CD4-positive, alpha-beta T cell treated with Interleukin-4 for 4 hours (primary cell): ENCODE measurements around the gene RALBP1.
"Not testable (repeated sequence)": the region's sequence is repeated elsewhere in the genome, so short reads cannot be mapped to it uniquely, and the experiment has no call there.

Source experiments
- DNase-seq: peaks from one replicate; pipeline ENCODE4 v3.0.0-alpha.2; 2020

Gene RALBP1

DNA sequence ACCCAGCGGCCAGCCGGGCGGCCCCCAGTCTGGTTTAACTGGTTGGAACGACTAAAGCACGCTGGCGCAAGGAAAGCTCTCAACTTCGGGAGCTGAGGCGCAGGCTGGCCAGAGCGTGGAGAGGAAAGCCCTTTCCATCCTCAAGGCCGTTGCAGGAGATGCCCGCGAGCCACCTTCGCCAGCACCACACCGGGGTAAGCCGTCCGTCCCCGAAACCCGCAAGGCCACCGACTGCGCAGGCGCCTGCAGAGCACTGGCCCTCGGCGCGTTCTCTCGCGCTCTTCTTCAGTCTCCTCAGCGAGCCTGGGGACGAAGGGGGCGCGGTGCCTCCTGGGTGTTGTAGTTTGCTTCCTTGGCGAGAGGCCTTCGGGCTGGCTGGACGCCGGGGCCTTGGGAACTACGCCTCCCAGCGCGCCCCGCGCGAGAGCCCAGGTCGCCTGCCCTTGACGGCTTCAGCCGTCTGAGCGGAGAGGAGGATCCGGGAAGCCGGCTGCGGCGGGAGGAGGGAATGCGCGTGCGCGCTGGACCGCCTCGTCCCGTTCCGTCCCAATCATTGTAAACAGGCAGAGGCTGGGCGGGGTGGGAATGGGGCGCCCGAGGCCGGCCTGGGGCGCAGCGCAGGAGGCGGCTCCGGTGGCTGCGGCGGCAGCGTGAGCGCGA, at the start of gene RALBP1:
Gene RALBP1 (plus strand): TSS at position 531 of the 660 bp plus-strand sequence. CDS start 37,533 bp downstream, outside the sequence.
- DNase-seq, result peak; percentile 98

DNA sequence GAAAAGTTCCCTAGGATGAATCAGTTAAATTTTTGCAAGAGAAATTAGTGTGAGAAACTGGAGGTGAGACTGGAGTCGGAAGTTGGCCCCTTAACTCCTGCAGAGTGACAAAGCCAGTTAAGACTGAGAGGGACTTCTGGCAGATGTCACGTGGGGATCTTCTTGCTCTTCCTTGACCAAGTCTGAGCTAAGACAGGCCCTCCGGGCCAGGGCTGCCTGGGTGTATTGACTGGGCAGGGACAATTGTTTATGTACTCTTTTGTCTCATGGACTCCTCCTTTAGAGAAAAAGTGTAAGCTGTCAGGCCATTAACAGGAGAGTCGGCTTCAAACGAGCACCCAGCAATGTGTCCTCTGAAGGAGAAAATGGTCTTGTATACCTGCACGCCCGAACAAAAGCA, 48.6 kb upstream of the RALBP1 start:
- DNase-seq, result no peak

DNA sequence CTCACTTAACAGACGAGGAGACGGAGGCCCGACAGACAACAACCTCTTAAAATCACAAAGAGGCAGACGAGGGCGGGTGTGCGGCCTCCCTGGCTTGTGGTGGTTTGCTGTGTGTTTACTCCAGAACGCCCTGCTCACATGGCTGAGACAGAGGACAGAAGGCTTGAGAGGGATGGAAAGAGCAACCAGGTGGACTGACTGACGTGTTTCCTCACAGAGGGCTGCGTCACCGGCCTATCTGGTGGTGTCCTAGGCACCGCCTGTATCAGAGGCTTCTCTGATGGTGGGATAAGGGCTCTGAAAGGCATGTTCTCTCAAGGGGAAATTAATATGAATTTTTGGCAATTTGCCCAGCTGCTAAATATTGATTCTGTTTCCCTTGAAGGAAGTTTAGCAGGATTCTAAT, 47.0 kb upstream of the RALBP1 start:
- no peak for DNase-seq

DNA sequence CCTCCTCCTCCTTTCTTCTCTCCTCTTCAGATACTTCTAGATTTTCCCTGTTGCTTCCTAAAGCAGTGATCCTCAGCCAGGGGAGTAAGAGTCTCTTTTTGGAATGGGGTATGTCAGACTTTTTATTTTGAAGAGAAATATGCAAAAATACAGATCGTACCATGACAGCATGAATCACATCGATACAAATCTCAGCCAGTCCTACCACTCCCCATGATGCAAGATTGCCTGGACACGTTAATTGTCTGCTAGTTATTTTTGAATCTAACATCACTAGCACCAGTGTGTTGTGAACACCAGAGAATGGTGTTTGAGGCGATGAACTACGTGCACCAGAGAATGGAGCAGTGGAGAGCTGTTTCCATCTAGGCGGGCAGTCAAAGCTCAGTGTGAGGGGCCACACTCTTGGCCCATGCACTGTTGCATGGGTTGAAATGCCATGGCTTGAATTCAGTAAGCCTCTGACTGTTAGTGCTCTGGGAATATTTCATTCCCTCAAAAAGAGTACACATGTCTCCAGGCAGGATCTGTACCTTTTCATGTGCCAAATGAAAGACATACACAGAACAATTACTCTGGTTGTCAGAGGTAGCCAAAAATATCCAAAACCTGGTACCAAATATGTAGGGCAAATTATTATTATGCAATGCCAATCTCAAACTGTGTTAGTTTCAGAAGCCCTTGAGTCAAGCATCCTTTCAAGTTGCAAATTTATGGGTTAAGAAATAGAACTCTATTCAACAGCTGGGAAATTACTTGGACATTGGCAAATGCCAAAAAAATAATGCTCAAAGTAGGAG, 46.3 kb upstream of the RALBP1 start:
- DNase-seq, result no peak

DNA sequence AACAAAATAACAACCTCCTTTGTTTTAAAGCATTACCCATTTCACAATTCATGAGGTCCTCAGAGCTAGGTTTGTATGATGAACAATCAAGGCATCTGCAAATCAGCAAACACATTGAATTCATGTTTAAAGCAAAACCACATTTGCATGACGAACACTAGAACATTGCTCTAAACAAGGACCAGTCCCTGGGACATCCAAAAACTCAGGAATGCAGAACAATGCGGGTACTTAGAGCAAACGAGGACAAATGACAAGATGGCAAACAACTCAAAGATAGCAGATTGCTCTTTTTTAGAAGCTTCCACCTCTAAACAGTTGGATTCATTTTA, 45.7 kb upstream of the RALBP1 start:
- DNase-seq, result no peak

DNA sequence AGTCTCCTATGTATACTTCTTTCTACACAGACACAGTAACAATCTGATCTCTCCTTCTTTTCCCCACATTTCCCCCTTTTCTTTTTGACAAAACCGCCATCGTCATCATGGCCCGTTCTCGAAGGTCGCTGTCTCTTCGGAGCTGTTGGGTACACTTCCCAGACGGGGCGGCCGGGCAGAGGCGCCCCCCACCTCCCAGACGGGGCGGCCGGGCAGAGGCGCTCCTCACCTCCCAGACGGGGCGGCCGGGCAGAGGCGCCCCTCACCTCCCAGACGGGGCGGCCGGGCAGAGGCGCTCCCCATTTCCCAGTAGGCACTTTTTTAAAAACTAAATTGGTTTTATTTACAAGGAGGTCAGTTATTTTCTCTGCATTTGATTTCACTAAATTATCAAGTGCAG, 45.0 kb upstream of the RALBP1 start:
- DNase-seq, result not testable (repeated sequence)

DNA sequence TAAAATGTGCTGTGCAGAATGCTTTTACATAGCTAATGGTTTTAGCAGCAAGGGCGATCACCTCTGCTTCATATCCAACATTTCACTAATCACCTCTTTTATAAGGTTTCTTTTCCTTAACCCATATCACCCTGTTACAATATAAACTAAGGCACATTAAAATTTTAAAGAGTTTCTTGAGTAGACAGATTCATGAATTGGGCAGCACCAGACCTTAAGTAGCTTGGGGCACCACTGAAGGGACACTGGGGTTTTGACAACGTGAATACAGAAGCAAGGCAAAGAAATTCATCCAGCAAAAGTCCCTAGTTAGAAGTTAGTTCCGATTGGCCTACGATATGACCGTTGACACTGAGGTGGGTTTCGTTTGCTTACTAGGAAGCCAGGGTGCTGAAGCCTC, 44.0 kb upstream of the RALBP1 start:
- DNase-seq, result no peak

DNA sequence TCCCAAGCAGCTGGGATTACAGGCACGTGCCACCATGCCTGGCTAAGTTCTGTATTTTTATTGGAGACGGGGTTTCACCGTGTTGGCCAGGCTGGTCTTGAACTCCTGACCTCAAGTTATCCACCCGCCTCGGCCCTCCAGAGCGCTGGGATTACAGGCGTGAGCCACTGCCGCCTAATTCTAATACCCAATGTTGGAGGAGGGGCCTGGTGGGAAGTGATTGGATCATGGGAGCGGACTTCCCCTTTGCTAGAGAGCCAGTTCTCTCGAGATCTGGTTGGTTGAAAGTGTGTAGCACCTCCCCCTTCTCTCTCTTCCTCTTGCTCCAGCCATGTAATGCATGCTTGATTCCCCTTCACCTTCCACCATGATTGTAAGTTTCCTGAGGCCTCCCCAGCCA, 42.2 kb upstream of the RALBP1 start:
- not testable (repeated sequence) for DNase-seq

DNA sequence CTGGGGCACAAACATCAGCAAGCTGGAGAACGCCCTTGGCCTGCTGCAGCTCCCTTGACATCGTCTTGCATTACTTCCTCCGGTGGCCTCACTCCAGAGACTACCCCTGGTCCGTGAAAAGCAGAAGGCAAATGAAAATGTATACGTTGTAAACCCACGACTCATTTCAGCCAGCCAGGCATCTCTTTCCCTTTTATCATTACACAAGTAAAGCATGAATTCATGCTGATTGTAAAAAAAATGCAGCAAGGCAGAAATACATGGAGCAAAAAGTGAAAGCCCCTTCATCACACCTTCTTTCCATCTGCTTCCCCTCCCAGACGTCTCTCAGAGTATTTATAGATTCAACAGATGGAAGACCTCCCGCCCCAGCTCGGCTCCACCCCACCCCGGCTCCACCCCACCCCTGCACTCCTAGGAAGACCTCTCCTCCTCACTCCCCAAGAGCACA, 41.6 kb upstream of the RALBP1 start:
- no peak for DNase-seq

DNA sequence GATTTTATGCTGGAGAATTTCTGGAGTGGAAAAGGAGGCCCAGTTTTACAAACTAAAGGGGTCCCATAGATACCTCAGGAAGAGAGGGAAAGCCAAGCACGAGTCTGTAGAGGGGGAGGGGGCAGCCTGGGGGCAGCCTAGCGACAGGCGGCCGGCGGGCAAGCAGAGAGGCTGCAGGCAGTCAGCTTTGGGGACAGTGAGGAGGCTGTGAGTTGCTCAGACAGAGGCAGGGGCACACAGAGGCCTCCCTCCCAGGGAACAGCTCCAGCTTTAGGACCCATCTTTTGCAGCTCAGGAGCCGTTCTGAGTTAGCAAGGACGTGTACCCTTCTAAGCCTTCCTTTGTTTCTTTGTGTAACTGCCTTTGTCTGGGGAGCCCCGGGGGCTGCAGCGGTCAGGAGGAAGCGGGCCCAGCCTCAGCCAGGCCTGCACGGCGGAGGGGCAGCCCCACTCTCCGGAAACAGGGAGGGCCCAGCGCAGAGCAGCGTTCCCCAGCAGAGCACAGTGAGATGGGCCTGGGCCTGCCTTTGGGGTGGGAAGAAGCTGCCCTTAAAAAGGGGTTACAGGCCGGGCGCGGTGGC, 41.1 kb upstream of the RALBP1 start:
- DNase-seq, result no peak

DNA sequence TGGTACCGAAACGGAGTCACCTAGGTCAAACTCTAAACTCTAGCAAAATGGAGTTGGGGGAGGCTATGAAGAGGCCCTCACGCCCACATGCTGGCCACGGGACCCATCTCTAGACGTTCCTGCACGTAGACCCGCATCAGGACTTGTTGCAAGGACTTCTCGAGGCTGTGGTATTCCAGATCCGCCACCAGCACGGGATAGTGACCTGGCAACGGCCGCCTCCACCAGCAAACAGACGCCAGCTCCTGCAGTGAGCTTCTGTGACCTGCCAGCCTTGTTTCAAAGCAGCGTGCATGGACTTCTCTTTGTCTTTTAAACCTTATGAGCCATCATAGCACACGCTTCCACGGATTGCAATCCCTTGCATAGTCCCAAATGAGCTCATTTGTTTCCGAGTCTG, 40.3 kb upstream of the RALBP1 start:
- DNase-seq, result no peak

DNA sequence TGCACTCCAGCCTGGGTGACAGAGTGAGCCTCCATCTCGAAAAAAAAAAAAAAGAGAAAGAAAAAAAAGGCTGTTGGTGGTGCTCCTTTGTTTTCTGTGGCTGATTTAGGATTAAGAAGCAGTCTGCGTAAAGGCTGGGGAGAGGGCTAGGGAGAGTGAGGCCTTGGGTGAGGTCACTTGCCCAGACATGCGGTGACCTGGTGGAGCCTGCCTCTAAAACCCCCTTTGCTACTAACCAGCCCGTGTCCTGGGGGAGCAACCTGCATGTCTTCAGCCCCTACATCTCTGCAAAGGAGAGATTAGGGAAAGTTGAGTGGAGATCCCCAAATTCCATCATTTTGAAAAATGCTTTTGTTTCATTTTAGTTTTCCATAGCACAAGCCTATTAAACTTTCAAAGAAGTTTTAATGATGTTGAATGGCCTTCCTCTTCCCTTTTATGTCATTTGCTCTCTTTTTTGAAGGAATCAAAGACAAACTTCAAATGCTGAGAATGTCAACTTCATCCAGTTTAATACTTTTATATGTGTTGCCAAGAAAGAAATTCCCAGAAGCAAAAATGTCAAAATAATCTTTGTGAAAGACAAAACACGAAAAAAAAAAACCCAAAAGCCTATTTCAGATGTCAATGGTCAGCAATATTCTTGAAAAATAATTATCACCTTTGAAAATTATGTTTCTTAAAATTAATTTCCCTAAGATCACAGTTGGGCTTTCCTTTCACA, 38.9 kb upstream of the RALBP1 start:
- DNase-seq, result no peak

DNA sequence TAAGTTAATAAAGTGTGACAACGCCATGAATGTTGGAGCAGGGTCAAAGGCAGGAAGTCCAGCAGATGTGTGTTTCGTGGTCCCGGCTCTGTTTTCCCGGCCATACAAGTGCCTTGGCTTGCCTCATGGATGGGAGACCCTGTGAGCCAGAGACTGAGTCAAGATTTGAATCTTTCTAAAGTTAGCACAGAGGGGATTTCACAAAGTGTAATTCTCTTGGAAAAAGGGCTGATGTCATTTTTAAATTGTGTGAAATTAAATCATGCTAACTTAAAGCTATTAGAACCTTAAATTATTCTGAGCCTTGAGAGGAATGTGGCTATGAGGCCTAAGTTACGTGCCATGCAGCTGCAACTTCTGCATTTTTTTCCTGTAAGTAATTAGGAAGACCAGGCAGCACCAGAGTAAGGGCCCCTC, 38.3 kb upstream of the RALBP1 start:
- no peak for DNase-seq

DNA sequence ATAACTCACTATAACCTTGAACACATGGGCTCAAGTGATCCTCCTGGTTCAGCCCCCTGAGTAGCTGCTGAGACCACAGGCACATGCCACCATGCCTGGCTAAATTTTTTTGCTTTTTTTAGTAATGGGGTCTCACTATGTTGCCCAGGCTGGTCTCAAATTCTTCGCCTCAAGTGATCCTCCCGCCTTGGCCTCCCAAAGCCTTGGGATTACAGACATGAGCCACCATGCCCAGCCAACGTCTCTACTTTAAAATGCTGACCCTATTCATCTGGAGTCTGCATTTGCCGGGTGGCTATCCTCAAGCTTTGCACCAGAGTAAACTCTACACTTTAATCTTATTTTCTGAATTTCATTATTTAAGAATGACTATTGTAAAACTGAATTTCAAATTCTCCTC, 37.6 kb upstream of the RALBP1 start:
- DNase-seq, result no peak

DNA sequence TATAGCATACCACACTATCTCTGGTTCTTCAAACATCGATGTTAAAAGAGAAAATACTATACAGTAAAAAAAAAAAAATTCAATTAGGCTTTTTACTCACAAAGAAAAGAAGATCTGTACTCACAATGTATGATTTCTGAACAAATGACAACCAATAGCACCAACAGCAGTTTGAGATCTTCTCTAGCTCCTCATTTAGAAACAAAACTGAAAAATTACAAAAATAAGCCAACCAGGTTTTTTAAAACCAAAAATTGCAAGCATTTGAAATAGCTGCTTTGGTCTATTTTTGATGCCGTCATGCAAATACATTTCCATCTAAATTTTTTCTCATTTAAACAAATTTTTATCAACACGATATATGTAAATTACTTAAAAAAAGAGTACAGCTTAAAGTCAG, 34.3 kb upstream of the RALBP1 start:
- DNase-seq, result no peak

DNA sequence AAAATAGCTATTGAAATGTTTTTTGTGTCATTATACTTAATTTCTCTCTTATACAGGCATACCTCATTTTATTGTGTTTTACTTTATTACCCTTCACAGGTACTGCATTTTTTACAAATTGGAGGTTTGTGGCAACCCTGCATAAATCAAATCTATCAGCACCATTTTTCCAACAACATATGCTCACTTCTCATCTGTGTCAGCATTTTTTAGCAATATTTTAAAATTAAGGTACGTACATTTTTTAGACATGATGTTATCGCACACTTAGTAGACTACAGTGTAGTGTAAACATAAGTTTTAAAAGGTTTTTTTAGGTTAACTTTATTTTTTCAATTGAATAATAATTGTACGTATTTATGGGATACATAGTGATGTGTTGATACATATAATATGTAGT, 30.8 kb upstream of the RALBP1 start:
- no peak for DNase-seq

DNA sequence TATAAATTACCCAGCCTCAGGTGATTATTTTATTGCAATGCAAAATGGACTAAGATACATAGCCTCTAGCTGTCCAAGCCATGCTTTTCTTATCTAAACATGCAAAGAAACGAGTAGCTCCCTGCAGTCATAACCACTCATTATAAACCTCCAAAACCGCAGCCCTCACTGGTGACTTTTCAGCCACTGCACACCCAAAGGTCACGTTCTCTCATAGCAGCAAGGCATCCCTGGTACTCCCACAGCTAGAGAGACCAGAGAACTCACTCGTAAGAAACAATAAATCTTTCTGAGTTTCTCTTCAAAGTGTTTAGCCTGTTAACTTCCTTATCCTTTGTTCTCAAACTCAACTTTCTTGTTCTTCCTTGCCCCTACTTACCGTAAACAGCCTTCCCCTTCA, 28.5 kb upstream of the RALBP1 start:
- DNase-seq, result no peak

DNA sequence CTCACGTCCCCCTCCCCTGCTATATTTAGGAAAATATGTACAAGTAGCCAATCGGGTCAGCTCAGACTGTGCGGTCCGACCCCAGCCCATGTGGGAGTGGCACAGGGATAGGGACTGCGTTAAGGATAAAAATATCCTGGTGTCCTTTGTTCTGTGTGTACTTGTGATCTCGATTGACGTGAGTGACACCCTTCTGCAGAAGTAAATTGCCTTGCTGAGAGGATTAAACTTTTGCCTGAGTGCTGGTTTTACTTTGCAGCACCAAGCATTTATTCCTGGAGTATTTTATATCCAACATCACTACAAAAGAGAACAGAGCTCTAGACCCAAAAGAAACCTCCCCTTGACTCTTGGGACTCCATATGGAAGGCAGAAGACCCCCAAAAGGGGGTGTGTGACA, 28.0 kb upstream of the RALBP1 start:
- no peak for DNase-seq

DNA sequence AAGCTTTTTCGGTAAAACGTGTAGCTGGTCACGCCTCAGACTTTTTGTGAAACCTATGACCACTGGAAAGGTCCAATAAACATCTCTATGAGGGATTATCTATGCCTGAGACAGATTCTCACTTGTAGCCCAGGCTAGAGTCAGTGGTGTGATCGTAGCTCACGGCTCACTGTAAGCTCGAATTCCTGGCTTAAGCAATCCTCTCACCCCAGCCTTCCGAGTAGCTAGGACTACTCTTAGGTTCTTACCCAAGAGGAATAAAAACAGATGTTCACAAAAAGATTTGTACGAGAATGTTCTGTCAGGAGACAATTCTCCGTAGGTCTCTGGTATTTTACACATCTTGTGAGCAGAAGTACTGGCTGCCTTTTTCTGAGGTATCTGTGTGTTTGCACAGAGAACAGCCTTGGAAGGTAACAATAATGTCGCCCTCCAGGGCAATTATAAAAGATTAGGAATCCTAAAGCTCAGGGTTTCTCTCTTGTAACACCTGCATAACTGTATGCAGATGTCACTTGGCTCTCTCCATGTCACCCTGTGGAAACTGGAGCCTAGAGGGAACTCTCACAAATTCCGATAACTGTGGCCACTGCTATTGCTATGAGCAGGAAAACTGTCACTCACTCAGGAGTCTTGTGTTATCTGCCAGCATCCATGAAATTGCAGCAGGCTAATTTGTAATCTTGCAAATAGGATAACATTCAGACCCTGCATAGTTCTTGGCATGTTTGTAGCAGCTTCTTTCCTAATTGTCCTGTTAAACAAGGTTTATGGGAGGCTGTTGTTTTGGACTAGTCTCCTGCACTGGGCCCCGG, 25.5 kb upstream of the RALBP1 start:
- DNase-seq, result no peak

DNA sequence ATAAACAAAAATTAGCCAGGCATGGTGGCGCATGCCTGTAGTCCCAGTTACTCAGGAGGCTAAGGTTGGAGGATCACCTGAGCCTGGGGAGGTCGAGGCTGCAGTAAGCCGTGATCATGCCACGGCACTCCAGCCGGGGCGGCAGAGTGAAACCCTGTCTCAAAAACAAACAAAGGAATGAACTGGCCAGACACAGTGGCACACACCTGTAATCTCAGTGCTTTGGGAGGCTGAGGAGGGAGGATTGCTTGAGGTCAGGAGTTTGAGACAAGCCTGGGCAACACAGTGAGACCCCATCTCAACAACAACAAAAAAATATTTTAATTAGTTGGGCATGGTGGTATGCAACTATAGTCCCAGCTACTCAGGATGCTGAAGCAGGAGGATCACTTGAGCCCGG, 24.4 kb upstream of the RALBP1 start:
- not testable (repeated sequence) for DNase-seq

DNA sequence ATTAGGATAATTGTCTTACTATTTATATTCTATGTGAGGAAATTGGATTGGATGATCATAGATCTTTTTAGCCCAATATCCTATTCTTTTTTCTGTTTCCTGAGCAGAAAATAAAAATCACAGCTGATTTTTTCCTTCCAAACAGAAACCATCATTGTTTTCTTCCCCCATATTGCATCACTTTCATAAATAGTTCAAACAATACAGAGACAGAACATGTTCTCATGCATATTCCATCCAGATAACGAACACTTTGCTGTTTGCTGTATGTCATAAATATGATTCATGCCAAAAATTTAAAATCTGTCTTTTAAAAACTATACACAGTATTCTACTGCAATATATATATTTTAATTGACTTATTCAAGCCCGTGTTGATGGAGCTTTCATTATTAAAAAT, 22.0 kb upstream of the RALBP1 start:
- DNase-seq, result no peak

DNA sequence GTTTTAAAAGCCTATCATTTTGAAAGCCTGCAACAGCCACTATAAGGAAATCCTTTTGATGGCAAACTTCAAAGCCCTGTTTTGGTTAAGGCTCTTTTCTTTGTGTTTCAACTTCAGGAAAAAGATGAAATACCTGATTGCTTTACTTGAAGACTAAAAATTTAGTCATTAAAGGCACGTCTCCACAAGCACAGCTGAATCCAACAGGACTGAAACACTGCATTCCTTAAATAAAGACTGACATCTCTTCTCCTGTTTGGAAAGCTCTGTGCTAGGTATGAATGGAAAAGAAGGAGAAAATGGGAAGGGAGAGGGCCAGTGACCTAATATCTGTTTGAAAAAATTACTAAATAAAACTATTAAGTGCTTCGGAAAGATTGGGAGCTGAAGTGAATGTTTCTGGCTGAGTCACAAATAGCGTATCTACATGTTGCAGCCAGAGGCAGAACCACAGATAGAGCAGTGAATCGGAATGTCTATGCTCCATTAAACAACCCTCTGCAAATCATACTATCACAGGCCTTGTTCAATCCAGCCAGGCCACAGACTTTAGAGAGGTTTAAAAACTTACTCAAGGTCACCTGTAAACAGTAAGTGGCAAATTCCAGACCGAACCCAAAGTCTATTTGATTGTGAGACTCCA, 21.1 kb upstream of the RALBP1 start:
- no peak for DNase-seq
